PFSK-1 (cell line): Measurements from ENCODE around the gene FUT8.

Source experiments
- FOXP2 ChIP-seq: optimal IDR thresholded peaks from 2 replicates; pipeline ENCODE3; 2011; ENCODE audit warnings: borderline replicate concordance, control low read depth, inconsistent platforms; ENCODE audit not compliant: insufficient read depth; ENCODE audit errors: extremely low read length, extremely low read depth
- POLR2AphosphoS5 ChIP-seq: IDR thresholded peaks from 2 replicates; pipeline ENCODE4 v1.6.1; 2012; ENCODE audit warnings: low read depth, mild to moderate bottlenecking, control low read depth, low read length, moderate library complexity

DNA sequence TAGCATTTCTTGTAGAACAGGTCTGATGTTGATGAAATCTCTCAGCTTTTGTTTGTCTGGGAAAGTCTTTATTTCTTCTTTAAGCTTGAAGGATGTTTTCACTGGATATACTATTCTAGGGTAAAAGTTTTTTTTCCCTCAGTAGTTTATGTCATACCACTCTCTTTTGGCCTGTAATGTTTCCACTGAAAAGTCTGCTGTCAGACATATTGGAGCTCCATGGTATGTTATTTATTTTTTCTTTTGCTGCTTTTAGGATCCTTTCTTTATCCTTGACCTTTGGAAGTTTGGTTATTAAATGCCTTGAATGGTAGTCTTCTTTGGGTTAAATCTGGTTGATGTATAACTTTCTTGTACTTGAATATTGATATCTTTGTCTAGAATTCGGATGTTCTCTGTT, 306.1 kb downstream of the FUT8 start:
- TF ChIP-seq POLR2AphosphoS5, result no peak
- no peak for TF ChIP-seq FOXP2
